HG03097 (cell line): ENCODE results near the gene RAP1B.
A peak's percentile ranks its signal among the peaks of the same experiment; 100 is the strongest.

Experiments used
- ATAC-seq: cut with Tn5 transposase; IDR thresholded peaks from one replicate; pipeline ENCODE4 v1.9.1; 2021; ENCODE audit not compliant: unreplicated experiment, low FRiP score

RAP1B gene

GRCh38 chr12:68686595-68687521 is 76.2 kb downstream of the RAP1B start, which contains the start of gene NUP107:
Gene NUP107, plus strand, starts transcription at chr12:68686978. Its CDS starts 88 bp downstream, at chr12:68687066.
- ATAC-seq = peak; percentile 90

GRCh38 chr12:68695454-68695853 is 84.8 kb downstream of the RAP1B start:
- no peak for ATAC-seq

GRCh38 chr12:68699486-68699885 is 88.8 kb downstream of the RAP1B start:
- ATAC-seq = no peak
